ENCODE measurements around the gene BBS10. TPM values are rescaled to one million over a fixed set of nuclear protein-coding genes. Genes with fewer than 3 reads are reported as not detected.

The BBS10 gene
- total and polyA plus RNA-seq, 2 of the 8 experiments (the other 6 are each of a cell fraction or from before 2014, with no cell fraction given), result 4.4 to 9.2 TPM

GRCh38 chr12:76375470-76375869 is 27.3 kb upstream of the BBS10 start (continued):
- TF ChIP-seq CHD7 (IDR thresholded peaks at IDR 0.05; ENCODE audit: insufficient replicate concordance, low read length) (no peak), PHF8 (conservative IDR thresholded peaks at IDR 0.05; ENCODE audit: low read depth, low read length) (no peak), USF2 (IDR thresholded peaks at IDR 0.05; ENCODE audit: low read length) (no peak), BCL11A (IDR thresholded peaks at IDR 0.05; ENCODE audit: low read depth in 2 of 2, low read length in 2 of 2) (no peak), CREB1 (IDR thresholded peaks at IDR 0.05) (no peak), GABPA (IDR thresholded peaks at IDR 0.05; ENCODE audit: borderline replicate concordance, insufficient read depth, low read length) (no peak), CBX5 (IDR thresholded peaks at IDR 0.05; ENCODE audit: low read depth, low read length) (no peak), TAF7 (optimal IDR thresholded peaks at IDR 0.05; ENCODE audit: borderline replicate concordance, low read depth, low read length) (no peak), YY1 (IDR thresholded peaks at IDR 0.05; ENCODE audit: low read depth, low read length) (no peak), CHD2 (IDR thresholded peaks at IDR 0.05; ENCODE audit: low read length) (no peak), TBP (IDR thresholded peaks at IDR 0.05; ENCODE audit: low read depth, low read length) (no peak)

Data from H1 (cell line).